MM.1S (cell line): ENCODE measurements around the gene OR13C9.
"Not testable (repeated sequence)": the region's sequence is repeated elsewhere in the genome, so short reads cannot be mapped to it uniquely, and the experiment has no call there.

Source experiments
- DNase-seq: peaks from one replicate; pipeline ENCODE4 v3.0.0-alpha.2; 2015
- H2AFZ ChIP-seq: fragments of 300-600 bp; sonication (generic); 2 replicates; pipeline ENCODE4 v1.6.0; 2016; ENCODE audit warnings: antibody characterized with exemption, low read length
- H3F3A ChIP-seq: fragments of 300-600 bp; sonication (generic); 2 replicates; pipeline ENCODE4 v1.6.1; 2016; ENCODE audit warnings: mild to moderate bottlenecking, antibody characterized with exemption, low read length, moderate library complexity, mixed read lengths; ENCODE audit not compliant: insufficient read depth
- H3K27ac ChIP-seq: fragments of 300-600 bp; sonication (generic); 2 replicates; pipeline ENCODE4 v1.5.1; 2016; ENCODE audit warnings: mild to moderate bottlenecking, low read length
- H3K27me3 ChIP-seq: fragments of 300-600 bp; sonication (generic); replicated peaks from 2 replicates; pipeline ENCODE4 v1.6.0; 2016; ENCODE audit warnings: low read length; ENCODE audit not compliant: insufficient read depth
- H3K36me3 ChIP-seq: fragments of 300-600 bp; sonication (generic); replicated peaks from 2 replicates; pipeline ENCODE4 v1.6.1; 2016; ENCODE audit warnings: mild to moderate bottlenecking, low read length, mixed read lengths; ENCODE audit not compliant: insufficient read depth
- H3K4me1 ChIP-seq: fragments of 300-600 bp; sonication (generic); 2 replicates; pipeline ENCODE4 v1.6.1; 2016; ENCODE audit warnings: low read length, mixed read lengths
- H3K4me2 ChIP-seq: fragments of 300-600 bp; sonication (generic); 2 replicates; pipeline ENCODE4 v1.6.0; 2016; ENCODE audit warnings: low read depth, low read length
- H3K4me3 ChIP-seq: fragments of 300-600 bp; sonication (generic); 2 replicates; pipeline ENCODE4 v1.5.1; 2016; ENCODE audit warnings: low read length, mixed read lengths
- H3K79me2 ChIP-seq: fragments of 300-600 bp; sonication (generic); 2 replicates; pipeline ENCODE4 v1.6.1; 2016; ENCODE audit warnings: mixed run types, low read length, mixed read lengths
- H3K9ac ChIP-seq: fragments of 300-600 bp; sonication (generic); 2 replicates; pipeline ENCODE4 v1.6.1; 2016; ENCODE audit warnings: low read length, mixed read lengths
- H3K9me2 ChIP-seq: fragments of 300-600 bp; sonication (generic); replicated peaks from 2 replicates; pipeline ENCODE4 v1.6.1; 2016; ENCODE audit warnings: mild to moderate bottlenecking, low read length, mixed read lengths; ENCODE audit not compliant: insufficient read depth
- H3K9me3 ChIP-seq: fragments of 300-600 bp; sonication (generic); replicated peaks from 2 replicates; pipeline ENCODE4 v1.6.1; 2016; ENCODE audit warnings: mild to moderate bottlenecking, low read length, mixed read lengths; ENCODE audit not compliant: insufficient read depth
- H4K20me1 ChIP-seq: fragments of 300-600 bp; sonication (generic); 2 replicates; pipeline ENCODE4 v1.6.1; 2016; ENCODE audit warnings: mild to moderate bottlenecking, low read length, moderate library complexity, mixed read lengths; ENCODE audit not compliant: insufficient read depth
- EZH2 ChIP-seq: fragments of 300-600 bp; sonication (generic); optimal IDR thresholded peaks from 2 replicates; pipeline ENCODE3; 2017; ENCODE audit warnings: low read depth, mild to moderate bottlenecking, antibody characterized with exemption, low read length, mixed read lengths
- EZH2phosphoT487 ChIP-seq: fragments of 300-600 bp; sonication (generic); IDR thresholded peaks from 2 replicates; pipeline ENCODE4 v1.6.1; 2018; ENCODE audit warnings: antibody characterized with exemption, low read length
- TF ChIP-seq, protein P1 (sequence below): fragments of 300-600 bp; sonication (generic); IDR thresholded peaks from 2 replicates; pipeline ENCODE4 v1.5.1; 2016; ENCODE audit warnings: antibody characterized with exemption, low read length, mixed read lengths

The OR13C9 gene

DNA sequence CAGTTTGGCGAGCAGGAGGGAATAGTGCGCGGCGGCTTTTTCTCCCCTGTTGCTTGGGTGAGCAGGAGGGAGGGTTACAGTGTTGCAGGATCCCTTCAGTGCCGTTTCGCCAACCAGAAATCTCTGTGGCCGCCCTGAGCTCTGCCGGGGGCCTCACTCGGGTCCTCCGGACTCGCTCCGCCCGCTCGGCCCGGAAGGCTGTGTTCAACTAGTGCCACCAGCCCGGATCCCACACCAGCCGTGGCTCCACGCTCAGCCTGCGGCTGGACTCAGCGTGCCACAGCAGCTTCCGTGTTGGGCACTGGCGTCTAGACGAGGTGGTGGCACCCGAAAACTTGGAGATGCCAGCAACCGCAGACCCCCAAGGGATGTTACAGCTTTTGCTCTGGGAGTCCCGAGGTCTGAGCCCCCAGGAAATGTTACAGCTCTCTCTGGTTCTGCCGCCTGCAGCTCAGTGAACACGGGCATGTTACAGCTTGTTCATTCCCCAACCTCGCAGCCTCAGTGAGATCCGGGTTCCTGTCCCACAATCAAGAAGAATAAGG is 16.0 kb upstream of the OR13C9 start:
- no peaks in the 10 kb centered on the region for H3F3A ChIP-seq
- no peaks in the 10 kb centered on the region for H3K9me3 ChIP-seq
- H3K36me3 ChIP-seq = no peaks in the 10 kb centered on the region
- TF ChIP-seq EZH2phosphoT487 = no peak
- TF ChIP-seq, protein P1, sequence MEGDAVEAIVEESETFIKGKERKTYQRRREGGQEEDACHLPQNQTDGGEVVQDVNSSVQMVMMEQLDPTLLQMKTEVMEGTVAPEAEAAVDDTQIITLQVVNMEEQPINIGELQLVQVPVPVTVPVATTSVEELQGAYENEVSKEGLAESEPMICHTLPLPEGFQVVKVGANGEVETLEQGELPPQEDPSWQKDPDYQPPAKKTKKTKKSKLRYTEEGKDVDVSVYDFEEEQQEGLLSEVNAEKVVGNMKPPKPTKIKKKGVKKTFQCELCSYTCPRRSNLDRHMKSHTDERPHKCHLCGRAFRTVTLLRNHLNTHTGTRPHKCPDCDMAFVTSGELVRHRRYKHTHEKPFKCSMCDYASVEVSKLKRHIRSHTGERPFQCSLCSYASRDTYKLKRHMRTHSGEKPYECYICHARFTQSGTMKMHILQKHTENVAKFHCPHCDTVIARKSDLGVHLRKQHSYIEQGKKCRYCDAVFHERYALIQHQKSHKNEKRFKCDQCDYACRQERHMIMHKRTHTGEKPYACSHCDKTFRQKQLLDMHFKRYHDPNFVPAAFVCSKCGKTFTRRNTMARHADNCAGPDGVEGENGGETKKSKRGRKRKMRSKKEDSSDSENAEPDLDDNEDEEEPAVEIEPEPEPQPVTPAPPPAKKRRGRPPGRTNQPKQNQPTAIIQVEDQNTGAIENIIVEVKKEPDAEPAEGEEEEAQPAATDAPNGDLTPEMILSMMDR = no peak
- TF ChIP-seq EZH2 = no peak
- no peaks in the 10 kb centered on the region for H4K20me1 ChIP-seq
- no peak overlapping the region for H3K4me2 ChIP-seq
- H3K4me3 ChIP-seq = no peak overlapping the region
- no peak overlapping the region for H3K9ac ChIP-seq
- H3K27ac ChIP-seq = no peak overlapping the region
- no peak for DNase-seq
- H3K9me2 ChIP-seq = no peaks in the 10 kb centered on the region
- no peaks in the 10 kb centered on the region for H3K27me3 ChIP-seq
- H3K4me1 ChIP-seq = no peaks in the 10 kb centered on the region
- no peak overlapping the region for H2AFZ ChIP-seq
- H3K79me2 ChIP-seq = no peaks in the 10 kb centered on the region

DNA sequence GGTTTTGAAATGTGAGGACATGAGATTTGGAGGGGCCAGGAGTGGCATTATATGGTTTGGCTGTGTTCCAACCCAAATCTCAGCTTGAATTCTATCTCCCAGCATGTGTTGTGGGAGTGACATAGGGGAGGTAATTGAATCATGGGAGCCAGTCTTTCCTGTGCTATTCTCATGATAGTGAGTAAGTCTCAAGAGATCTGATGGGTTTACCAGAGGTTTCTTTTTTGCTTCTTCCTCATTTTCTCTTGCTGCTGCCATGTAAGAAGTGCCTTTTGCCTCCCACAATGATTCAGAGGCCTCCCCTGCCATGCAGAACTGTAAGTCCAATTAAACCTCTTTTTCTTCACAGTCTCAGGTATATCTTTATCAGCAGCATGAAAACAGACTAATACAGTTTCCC is 8.0 kb upstream of the OR13C9 start:
- not testable (repeated sequence) for H3K4me2 ChIP-seq, H3K9me3 ChIP-seq, H3K36me3 ChIP-seq, H3K27ac ChIP-seq, H3K4me1 ChIP-seq, H4K20me1 ChIP-seq, H3K27me3 ChIP-seq, H2AFZ ChIP-seq, H3F3A ChIP-seq, H3K9me2 ChIP-seq, DNase-seq, H3K9ac ChIP-seq, H3K4me3 ChIP-seq, H3K79me2 ChIP-seq

DNA sequence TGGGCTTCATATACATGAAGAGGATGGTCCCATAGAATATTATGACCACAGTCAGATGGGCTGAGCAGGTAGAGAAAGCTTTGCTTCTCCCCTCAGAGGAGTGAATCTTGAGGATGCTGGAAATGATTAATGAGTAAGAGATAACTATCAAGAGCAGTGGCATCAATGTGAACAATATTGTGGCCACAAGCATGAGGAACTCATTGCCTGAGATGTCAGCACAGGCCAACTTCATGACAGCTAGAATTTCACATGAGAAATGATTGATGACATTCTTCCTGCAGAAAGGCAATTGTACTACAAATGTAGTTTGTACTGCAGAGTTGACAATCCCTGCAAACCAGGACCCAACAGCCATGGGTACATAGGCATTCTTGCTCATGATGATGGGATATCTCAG is 586 bp downstream of the OR13C9 start:
- Histone ChIP-seq H3K27ac (no peak overlapping the region), H3K9ac (no peak overlapping the region), H3K4me2 (no peak overlapping the region), H2AFZ (no peak overlapping the region), H3F3A (no peaks in the 10 kb centered on the region), H4K20me1 (no peaks in the 10 kb centered on the region), H3K79me2 (no peaks in the 10 kb centered on the region), H3K36me3 (no peaks in the 10 kb centered on the region), H3K4me3 (no peak overlapping the region), H3K4me1 (no peaks in the 10 kb centered on the region), H3K27me3 (no peaks in the 10 kb centered on the region), H3K9me3 (no peaks in the 10 kb centered on the region), H3K9me2 (no peaks in the 10 kb centered on the region)
- TF ChIP-seq EZH2phosphoT487 (no peak), EZH2 (no peak)
- TF ChIP-seq, protein P1 = no peak
- no peak for DNase-seq

DNA sequence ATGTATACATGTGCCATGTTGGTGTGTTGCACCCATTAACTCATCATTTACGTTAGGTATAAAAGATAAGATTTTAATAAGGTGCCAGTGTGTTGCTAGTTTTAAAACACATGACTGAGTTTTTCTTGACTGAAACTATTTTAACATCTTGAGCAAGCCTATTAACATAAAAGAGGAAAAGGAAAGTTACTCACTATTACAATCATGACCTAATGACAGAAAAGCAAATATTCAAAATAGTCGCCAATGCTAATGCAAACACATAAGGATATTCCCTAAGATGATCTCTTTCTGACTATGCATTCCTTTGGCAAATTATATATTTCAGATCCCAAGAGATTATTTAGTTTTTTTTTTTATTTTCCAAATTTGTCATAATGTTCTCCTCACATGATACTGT is 6.8 kb downstream of the OR13C9 start:
- Histone ChIP-seq H3K27me3 (no peaks in the 10 kb centered on the region), H3K9me3 (no peaks in the 10 kb centered on the region), H4K20me1 (no peaks in the 10 kb centered on the region), H3K9ac (no peak overlapping the region), H3K36me3 (no peaks in the 10 kb centered on the region), H3K4me1 (no peaks in the 10 kb centered on the region), H3K79me2 (no peaks in the 10 kb centered on the region), H3K4me2 (no peak overlapping the region), H2AFZ (no peak overlapping the region), H3K27ac (no peak overlapping the region), H3F3A (no peaks in the 10 kb centered on the region), H3K9me2 (no peaks in the 10 kb centered on the region), H3K4me3 (no peak overlapping the region)
- DNase-seq = no peak
- TF ChIP-seq EZH2 (no peak), EZH2phosphoT487 (no peak)
- TF ChIP-seq, protein P1 = no peak
